Keratinocyte (primary cell): Measurements from ENCODE around the gene PNPLA7.

ENCODE experiments used
- CTCF ChIP-seq, 3 experiments: IDR thresholded peaks in 1 of 3; conservative IDR thresholded peaks in 1 of 3; optimal IDR thresholded peaks in 1 of 3; 2 replicates in 2 of 3; 3 replicates in 1 of 3; pipeline versions ENCODE3 to v1.5.1; 2011; ENCODE audit warnings: low read length in 3 of 3, mild to moderate bottlenecking in 3 of 3, moderate library complexity in 2 of 3, control low read depth in 1 of 3, inconsistent platforms in 1 of 3; ENCODE audit not compliant: insufficient read depth in 2 of 3; ENCODE audit errors: extremely low read depth in 1 of 3
- EZH2 ChIP-seq: IDR thresholded peaks from one replicate; pipeline ENCODE4 v1.6.1; 2012; ENCODE audit warnings: inconsistent platforms, mild to moderate bottlenecking, low read length, moderate library complexity

GRCh38 chr9:137522746-137523455 lies 27.3 kb downstream of the PNPLA7 start:
- no peak for TF ChIP-seq CTCF (optimal IDR thresholded peaks at IDR 0.05 in 1 of 3, IDR thresholded peaks at IDR 0.05 in 1 of 3, conservative IDR thresholded peaks at IDR 0.05 in 1 of 3; ENCODE audit: extremely low read depth in 1 of 3, insufficient read depth in 2 of 3, low read length in 3 of 3)
- no peak for TF ChIP-seq EZH2
